SK-N-SH treated with all-trans-retinoic acid at 6 μM for 48 hours (cell line): ENCODE measurements around the gene RAB3GAP2.

Source experiments
- ATAC-seq: fragments of 200-7000 bp; cut with Tn5 transposase; 3 replicates; pipeline ENCODE4 v1.9.1; 2020; ENCODE audit warnings: mild to moderate bottlenecking, moderate library complexity
- ARNTL ChIP-seq: fragments of 450-650 bp; formaldehyde crosslinking; IDR thresholded peaks from 2 replicates; pipeline ENCODE4 v1.5.0; 2020; ENCODE audit warnings: low read depth, mild to moderate bottlenecking, moderate library complexity, borderline replicate concordance
- BACH2 ChIP-seq: fragments of 250-450 bp; sonication (Bioruptor Pico); IDR thresholded peaks from 2 replicates; pipeline ENCODE4 v1.9.0; 2021; ENCODE audit warnings: mild to moderate bottlenecking, borderline replicate concordance
- CSDC2 ChIP-seq: fragments of 250-450 bp; sonication (Bioruptor Pico); IDR thresholded peaks from 2 replicates; pipeline ENCODE4 v1.5.0; 2020; ENCODE audit warnings: mild to moderate bottlenecking, moderate library complexity
- GLIS3 ChIP-seq: fragments of 250-450 bp; sonication (Bioruptor Pico); IDR thresholded peaks from 2 replicates; pipeline ENCODE4 v1.5.0; 2020; ENCODE audit warnings: mild to moderate bottlenecking, moderate library complexity
- ISL1 ChIP-seq: fragments of 250-450 bp; sonication (Bioruptor Pico); IDR thresholded peaks from 2 replicates; pipeline ENCODE4 v2.1.2; 2022; ENCODE audit warnings: mild to moderate bottlenecking, moderate library complexity
- OSR1 ChIP-seq: fragments of 250-450 bp; sonication (Bioruptor Pico); IDR thresholded peaks from 2 replicates; pipeline ENCODE4 v1.8.0; 2022; ENCODE audit warnings: moderate library complexity, mild to moderate bottlenecking, inconsistent platforms
- PPARA ChIP-seq: fragments of 250-450 bp; sonication (Bioruptor Pico); IDR thresholded peaks from 2 replicates; pipeline ENCODE4 v1.5.0; 2020; ENCODE audit warnings: mild to moderate bottlenecking, borderline replicate concordance
- RARB ChIP-seq: fragments of 250-450 bp; sonication (Bioruptor Pico); IDR thresholded peaks from 2 replicates; pipeline ENCODE4 v1.8.0; 2021; ENCODE audit warnings: mild to moderate bottlenecking, moderate library complexity
- SNAI2 ChIP-seq: fragments of 250-450 bp; sonication (Bioruptor Pico); IDR thresholded peaks from 2 replicates; pipeline ENCODE4 v1.5.0; 2020; ENCODE audit warnings: mild to moderate bottlenecking, moderate library complexity
- TCF4 ChIP-seq: fragments of 250-450 bp; sonication (Bioruptor Pico); IDR thresholded peaks from 2 replicates; pipeline ENCODE4 v1.8.0; 2021; ENCODE audit warnings: mild to moderate bottlenecking, moderate library complexity, borderline replicate concordance
- TOX ChIP-seq: fragments of 250-450 bp; sonication (Bioruptor Pico); IDR thresholded peaks from 2 replicates; pipeline ENCODE4 v1.8.0; 2021; ENCODE audit warnings: mild to moderate bottlenecking, moderate library complexity, borderline replicate concordance
- ZC3H10 ChIP-seq: fragments of 250-450 bp; sonication (Bioruptor Pico); IDR thresholded peaks from 2 replicates; pipeline ENCODE4 v1.5.1; 2021; ENCODE audit warnings: mild to moderate bottlenecking, moderate library complexity
- ZFP3 ChIP-seq: fragments of 250-450 bp; sonication (Bioruptor Pico); IDR thresholded peaks from 2 replicates; pipeline ENCODE4 v1.5.0; 2020; ENCODE audit warnings: mild to moderate bottlenecking, moderate library complexity
- ZFP30 ChIP-seq: fragments of 450-650 bp; formaldehyde crosslinking; IDR thresholded peaks from 2 replicates; pipeline ENCODE4 v1.5.0; 2022; ENCODE audit warnings: mild to moderate bottlenecking, moderate library complexity
- ZNF565 ChIP-seq: fragments of 450-650 bp; formaldehyde crosslinking; conservative IDR thresholded peaks from 2 replicates; pipeline ENCODE4 v1.5.0; 2020; ENCODE audit warnings: low read depth, mild to moderate bottlenecking, moderate library complexity
- ZNF70 ChIP-seq: fragments of 450-650 bp; formaldehyde crosslinking; IDR thresholded peaks from 2 replicates; pipeline ENCODE4 v1.5.0; 2020; ENCODE audit warnings: mild to moderate bottlenecking, moderate library complexity
- ZNF8 ChIP-seq: fragments of 450-650 bp; formaldehyde crosslinking; IDR thresholded peaks from 2 replicates; pipeline ENCODE4 v1.5.0; 2020; ENCODE audit warnings: mild to moderate bottlenecking, moderate library complexity
- TF ChIP-seq, protein P1 (sequence below): fragments of 250-450 bp; sonication (Bioruptor Pico); IDR thresholded peaks from 2 replicates; pipeline ENCODE4 v1.8.0; 2020; ENCODE audit warnings: mild to moderate bottlenecking, moderate library complexity, borderline replicate concordance
- TF ChIP-seq, protein P2 (sequence below): fragments of 250-450 bp; sonication (Bioruptor Pico); IDR thresholded peaks from 2 replicates; pipeline ENCODE4 v1.5.1; 2020; ENCODE audit warnings: low read depth, mild to moderate bottlenecking, moderate library complexity
- TF ChIP-seq, protein P3 (sequence below): fragments of 250-450 bp; sonication (Bioruptor Pico); IDR thresholded peaks from 2 replicates; pipeline ENCODE4 v1.5.1; 2021; ENCODE audit warnings: mild to moderate bottlenecking, moderate library complexity
- TF ChIP-seq, protein P4 (sequence below): fragments of 250-450 bp; sonication (Bioruptor Pico); IDR thresholded peaks from 2 replicates; pipeline ENCODE4 v1.5.0; 2020; ENCODE audit warnings: mild to moderate bottlenecking, moderate library complexity
- TF ChIP-seq, protein P5 (sequence below): fragments of 250-450 bp; sonication (Bioruptor Pico); IDR thresholded peaks from 2 replicates; pipeline ENCODE4 v1.8.0; 2021; ENCODE audit warnings: low read depth, mild to moderate bottlenecking, moderate library complexity, borderline replicate concordance

The RAB3GAP2 gene

DNA sequence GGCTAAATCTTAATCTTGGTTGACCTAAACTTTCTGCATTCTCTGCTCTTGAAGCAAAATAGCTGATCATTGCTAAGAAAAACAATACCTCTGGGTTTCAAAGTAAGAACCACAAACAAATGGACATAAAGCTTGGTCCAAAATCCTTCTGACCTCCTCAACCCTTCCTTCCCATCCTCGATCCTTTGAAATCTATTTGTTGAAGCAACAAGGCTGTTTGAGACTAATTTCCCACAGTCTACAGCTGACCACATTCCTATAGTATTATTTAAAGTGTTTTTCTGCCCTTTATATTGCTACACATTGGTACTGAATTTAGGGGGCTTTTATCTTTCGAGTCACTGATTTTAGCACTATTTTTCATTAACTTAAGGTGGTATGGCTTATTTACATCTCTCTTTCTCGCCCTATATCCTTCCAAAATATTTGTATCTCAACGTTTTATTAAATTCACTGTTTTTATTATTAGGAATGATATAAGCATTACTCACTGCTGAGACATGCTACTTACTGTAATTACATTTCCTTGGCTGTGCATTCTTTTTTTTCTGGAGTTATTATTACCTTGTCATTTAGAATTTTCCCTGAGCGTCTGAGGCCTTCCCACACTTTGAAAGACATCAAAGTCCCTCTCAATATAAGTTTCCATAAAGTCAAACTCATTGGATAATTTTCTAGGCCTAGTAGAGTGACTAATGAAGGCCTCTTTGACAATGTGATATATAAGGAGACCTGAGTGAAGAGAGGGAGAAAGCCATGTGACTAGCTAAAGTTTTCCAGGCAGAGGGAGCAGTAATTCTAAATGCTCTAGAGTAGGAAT is 73.9 kb downstream of the RAB3GAP2 start:
- no peak for TF ChIP-seq CSDC2
- no peak; the same call in 1 of the 2 replicates for TF ChIP-seq RARB
- TF ChIP-seq ZC3H10 (CRISPR knock-in tag) = peak; percentile 93
- TF ChIP-seq OSR1 (CRISPR knock-in tag) = no peak
- TF ChIP-seq BACH2 (CRISPR knock-in tag) = no peak
- TF ChIP-seq TOX = no peak; the same call in 1 of the 2 replicates
- TF ChIP-seq PPARA = no peak
- no peak for TF ChIP-seq TCF4 (CRISPR knock-in tag)
- ATAC-seq = peak; percentile 79

DNA sequence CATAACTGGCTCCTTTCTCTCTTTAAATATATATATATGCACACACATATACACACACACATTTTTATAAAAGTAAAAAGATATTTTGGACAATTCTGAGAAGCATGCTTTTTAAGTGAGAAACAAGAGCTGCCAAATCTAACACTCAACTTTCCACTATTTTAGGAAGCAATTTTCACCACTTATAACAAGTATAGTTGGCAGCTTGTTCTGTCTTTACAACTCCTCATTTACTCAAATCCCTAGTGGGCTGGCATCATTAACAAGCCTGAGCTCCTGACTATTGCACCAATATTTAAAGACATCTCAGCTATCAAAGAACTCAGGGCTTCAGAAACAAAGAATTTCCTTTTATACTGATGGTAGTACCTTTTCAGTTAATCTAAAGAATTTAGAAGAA is 76.6 kb downstream of the RAB3GAP2 start:
- TF ChIP-seq OSR1 (CRISPR knock-in tag) (no peak), CSDC2 (no peak), ZNF8 (CRISPR knock-in tag) (no peak), ISL1 (CRISPR knock-in tag) (no peak), TCF4 (CRISPR knock-in tag) (no peak), BACH2 (CRISPR knock-in tag) (no peak), ZNF565 (CRISPR knock-in tag) (no peak), ZFP3 (CRISPR knock-in tag) (no peak), TOX (no peak), GLIS3 (no peak), ARNTL (no peak), ZNF70 (CRISPR knock-in tag) (no peak)
- TF ChIP-seq, protein P1, sequence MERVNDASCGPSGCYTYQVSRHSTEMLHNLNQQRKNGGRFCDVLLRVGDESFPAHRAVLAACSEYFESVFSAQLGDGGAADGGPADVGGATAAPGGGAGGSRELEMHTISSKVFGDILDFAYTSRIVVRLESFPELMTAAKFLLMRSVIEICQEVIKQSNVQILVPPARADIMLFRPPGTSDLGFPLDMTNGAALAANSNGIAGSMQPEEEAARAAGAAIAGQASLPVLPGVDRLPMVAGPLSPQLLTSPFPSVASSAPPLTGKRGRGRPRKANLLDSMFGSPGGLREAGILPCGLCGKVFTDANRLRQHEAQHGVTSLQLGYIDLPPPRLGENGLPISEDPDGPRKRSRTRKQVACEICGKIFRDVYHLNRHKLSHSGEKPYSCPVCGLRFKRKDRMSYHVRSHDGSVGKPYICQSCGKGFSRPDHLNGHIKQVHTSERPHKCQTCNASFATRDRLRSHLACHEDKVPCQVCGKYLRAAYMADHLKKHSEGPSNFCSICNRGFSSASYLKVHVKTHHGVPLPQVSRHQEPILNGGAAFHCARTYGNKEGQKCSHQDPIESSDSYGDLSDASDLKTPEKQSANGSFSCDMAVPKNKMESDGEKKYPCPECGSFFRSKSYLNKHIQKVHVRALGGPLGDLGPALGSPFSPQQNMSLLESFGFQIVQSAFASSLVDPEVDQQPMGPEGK (CRISPR knock-in tag) = no peak
- ATAC-seq = no peak

DNA sequence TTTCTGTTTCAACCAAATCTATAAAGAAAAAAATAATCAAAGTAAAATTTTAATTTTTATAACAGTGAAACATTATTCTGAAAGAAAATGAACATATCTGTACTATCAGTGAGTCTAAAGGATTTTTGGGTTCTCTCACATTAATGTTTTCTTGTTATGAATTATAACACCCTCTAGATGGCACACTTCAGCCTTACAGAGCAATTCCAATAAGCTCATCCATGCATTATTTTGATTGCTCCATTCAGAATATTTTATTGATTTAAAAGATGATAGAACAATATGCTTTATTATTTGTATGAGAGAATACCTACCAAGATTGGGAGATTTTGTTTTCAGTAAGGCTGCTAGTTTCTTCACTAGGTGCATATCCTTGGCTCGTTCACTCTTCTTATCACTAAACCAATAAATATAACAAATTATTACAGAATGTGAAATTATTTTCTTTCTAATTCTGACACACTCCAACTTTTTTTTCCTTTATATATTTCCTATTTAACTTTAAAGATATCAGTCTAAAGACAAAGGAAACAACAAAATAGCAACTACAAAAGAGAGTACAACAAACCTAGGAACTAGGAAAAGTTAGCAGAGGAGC is 82.4 kb downstream of the RAB3GAP2 start:
- ATAC-seq = peak; percentile 83
- TF ChIP-seq, protein P2, sequence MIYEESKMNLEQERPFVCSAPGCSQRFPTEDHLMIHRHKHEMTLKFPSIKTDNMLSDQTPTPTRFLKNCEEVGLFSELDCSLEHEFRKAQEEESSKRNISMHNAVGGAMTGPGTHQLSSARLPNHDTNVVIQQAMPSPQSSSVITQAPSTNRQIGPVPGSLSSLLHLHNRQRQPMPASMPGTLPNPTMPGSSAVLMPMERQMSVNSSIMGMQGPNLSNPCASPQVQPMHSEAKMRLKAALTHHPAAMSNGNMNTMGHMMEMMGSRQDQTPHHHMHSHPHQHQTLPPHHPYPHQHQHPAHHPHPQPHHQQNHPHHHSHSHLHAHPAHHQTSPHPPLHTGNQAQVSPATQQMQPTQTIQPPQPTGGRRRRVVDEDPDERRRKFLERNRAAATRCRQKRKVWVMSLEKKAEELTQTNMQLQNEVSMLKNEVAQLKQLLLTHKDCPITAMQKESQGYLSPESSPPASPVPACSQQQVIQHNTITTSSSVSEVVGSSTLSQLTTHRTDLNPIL (CRISPR knock-in tag) = no peak
- no peak for TF ChIP-seq PPARA

DNA sequence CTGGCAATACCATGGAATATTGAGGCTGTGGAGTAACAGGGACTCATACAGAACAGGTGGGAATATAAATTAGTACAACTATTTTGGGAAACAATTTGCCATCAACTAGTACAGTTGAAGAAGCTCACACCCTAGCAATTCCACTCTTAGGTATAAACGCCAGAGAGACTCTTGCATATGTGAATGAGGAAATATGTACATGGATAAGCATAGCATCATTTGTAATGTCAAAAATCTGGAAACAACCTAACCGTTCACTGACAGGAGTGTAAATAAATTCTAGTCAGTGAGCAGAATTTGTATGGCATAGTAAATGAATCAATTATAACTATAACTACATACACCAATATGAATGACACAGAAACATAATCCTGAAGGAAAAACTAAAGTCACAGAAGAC is 83.7 kb downstream of the RAB3GAP2 start:
- ATAC-seq = no peak
- no peak for TF ChIP-seq ZNF565 (CRISPR knock-in tag)
- no peak for TF ChIP-seq BACH2 (CRISPR knock-in tag)
- no peak for TF ChIP-seq RARB
- TF ChIP-seq, protein P3, sequence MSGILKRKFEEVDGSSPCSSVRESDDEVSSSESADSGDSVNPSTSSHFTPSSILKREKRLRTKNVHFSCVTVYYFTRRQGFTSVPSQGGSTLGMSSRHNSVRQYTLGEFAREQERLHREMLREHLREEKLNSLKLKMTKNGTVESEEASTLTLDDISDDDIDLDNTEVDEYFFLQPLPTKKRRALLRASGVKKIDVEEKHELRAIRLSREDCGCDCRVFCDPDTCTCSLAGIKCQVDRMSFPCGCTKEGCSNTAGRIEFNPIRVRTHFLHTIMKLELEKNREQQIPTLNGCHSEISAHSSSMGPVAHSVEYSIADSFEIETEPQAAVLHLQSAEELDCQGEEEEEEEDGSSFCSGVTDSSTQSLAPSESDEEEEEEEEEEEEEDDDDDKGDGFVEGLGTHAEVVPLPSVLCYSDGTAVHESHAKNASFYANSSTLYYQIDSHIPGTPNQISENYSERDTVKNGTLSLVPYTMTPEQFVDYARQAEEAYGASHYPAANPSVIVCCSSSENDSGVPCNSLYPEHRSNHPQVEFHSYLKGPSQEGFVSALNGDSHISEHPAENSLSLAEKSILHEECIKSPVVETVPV = no peak
- no peak for TF ChIP-seq ZNF70 (CRISPR knock-in tag)
- no peak for TF ChIP-seq ZFP30 (CRISPR knock-in tag)
- no peak for TF ChIP-seq GLIS3
- no peak for TF ChIP-seq ZNF8 (CRISPR knock-in tag)
- TF ChIP-seq TCF4 (CRISPR knock-in tag) = no peak
- TF ChIP-seq SNAI2 (CRISPR knock-in tag) = no peak
- no peak for TF ChIP-seq ZC3H10 (CRISPR knock-in tag)
- TF ChIP-seq PPARA = no peak
- TF ChIP-seq, protein P1 (CRISPR knock-in tag) = no peak
- no peak for TF ChIP-seq CSDC2
- TF ChIP-seq, protein P4, sequence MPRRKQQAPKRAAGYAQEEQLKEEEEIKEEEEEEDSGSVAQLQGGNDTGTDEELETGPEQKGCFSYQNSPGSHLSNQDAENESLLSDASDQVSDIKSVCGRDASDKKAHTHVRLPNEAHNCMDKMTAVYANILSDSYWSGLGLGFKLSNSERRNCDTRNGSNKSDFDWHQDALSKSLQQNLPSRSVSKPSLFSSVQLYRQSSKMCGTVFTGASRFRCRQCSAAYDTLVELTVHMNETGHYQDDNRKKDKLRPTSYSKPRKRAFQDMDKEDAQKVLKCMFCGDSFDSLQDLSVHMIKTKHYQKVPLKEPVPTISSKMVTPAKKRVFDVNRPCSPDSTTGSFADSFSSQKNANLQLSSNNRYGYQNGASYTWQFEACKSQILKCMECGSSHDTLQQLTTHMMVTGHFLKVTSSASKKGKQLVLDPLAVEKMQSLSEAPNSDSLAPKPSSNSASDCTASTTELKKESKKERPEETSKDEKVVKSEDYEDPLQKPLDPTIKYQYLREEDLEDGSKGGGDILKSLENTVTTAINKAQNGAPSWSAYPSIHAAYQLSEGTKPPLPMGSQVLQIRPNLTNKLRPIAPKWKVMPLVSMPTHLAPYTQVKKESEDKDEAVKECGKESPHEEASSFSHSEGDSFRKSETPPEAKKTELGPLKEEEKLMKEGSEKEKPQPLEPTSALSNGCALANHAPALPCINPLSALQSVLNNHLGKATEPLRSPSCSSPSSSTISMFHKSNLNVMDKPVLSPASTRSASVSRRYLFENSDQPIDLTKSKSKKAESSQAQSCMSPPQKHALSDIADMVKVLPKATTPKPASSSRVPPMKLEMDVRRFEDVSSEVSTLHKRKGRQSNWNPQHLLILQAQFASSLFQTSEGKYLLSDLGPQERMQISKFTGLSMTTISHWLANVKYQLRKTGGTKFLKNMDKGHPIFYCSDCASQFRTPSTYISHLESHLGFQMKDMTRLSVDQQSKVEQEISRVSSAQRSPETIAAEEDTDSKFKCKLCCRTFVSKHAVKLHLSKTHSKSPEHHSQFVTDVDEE (CRISPR knock-in tag) = no peak
- TF ChIP-seq, protein P2 (CRISPR knock-in tag) = no peak
- TF ChIP-seq, protein P5, sequence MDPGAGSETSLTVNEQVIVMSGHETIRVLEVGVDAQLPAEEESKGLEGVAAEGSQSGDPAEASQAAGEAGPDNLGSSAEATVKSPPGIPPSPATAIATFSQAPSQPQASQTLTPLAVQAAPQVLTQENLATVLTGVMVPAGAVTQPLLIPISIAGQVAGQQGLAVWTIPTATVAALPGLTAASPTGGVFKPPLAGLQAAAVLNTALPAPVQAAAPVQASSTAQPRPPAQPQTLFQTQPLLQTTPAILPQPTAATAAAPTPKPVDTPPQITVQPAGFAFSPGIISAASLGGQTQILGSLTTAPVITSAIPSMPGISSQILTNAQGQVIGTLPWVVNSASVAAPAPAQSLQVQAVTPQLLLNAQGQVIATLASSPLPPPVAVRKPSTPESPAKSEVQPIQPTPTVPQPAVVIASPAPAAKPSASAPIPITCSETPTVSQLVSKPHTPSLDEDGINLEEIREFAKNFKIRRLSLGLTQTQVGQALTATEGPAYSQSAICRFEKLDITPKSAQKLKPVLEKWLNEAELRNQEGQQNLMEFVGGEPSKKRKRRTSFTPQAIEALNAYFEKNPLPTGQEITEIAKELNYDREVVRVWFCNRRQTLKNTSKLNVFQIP (CRISPR knock-in tag) = no peak
